Skeletal muscle cell (primary cell): Measurements from ENCODE around the gene APOBEC3B.
"Not testable (repeated sequence)": the region's sequence is repeated elsewhere in the genome, so short reads cannot be mapped to it uniquely, and the experiment has no call there.

Experiments
- DNase-seq: peaks from one replicate; pipeline ENCODE4 v3.0.0-alpha.2; 2010; ENCODE audit warnings: low read depth
- H3K4me3 ChIP-seq: 2 replicates; pipeline ENCODE4 v1.5.1; 2011; ENCODE audit warnings: low read depth, mild to moderate bottlenecking, control low read depth, low read length, moderate library complexity

Gene APOBEC3B

GRCh38 chr22:38950527-38951295 lies 31.4 kb upstream of the APOBEC3B start:
- H3K4me3 ChIP-seq = no peak overlapping the region
- DNase-seq = no peak

GRCh38 chr22:38951734-38952133 lies 30.4 kb upstream of the APOBEC3B start:
- no peak for DNase-seq

GRCh38 chr22:38952281-38952993 lies 29.7 kb upstream of the APOBEC3B start:
- DNase-seq = no peak
- no peak overlapping the region for H3K4me3 ChIP-seq

More at GRCh38 chr22:38951734-38952133, 30.4 kb upstream of the APOBEC3B start:
- H3K4me3 ChIP-seq = no peak overlapping the region

GRCh38 chr22:38953091-38953490 lies 29.1 kb upstream of the APOBEC3B start:
- H3K4me3 ChIP-seq = no peak overlapping the region
- DNase-seq = no peak

GRCh38 chr22:38953577-38954413 lies 28.4 kb upstream of the APOBEC3B start:
- DNase-seq = no peak
- no peak overlapping the region for H3K4me3 ChIP-seq

GRCh38 chr22:38954414-38955043 lies 27.6 kb upstream of the APOBEC3B start:
- H3K4me3 ChIP-seq = no peak overlapping the region
- DNase-seq = no peak

- no peak overlapping the region for H3K4me3 ChIP-seq
- no peak for DNase-seq
Measured at GRCh38 chr22:38955250-38955905, 26.8 kb upstream of the APOBEC3B start.

- DNase-seq = no peak
- no peak overlapping the region for H3K4me3 ChIP-seq
Measured at GRCh38 chr22:38955926-38956325, 26.2 kb upstream of the APOBEC3B start.

- DNase-seq = no peak
- H3K4me3 ChIP-seq = no peak overlapping the region
Measured at GRCh38 chr22:38956551-38956950, 25.6 kb upstream of the APOBEC3B start.

GRCh38 chr22:38957046-38957770 lies 24.9 kb upstream of the APOBEC3B start, which contains the start of gene APOBEC3A:
Gene APOBEC3A, plus strand, starts transcription at chr22:38957609. Its CDS starts 83 bp downstream, at chr22:38957692.
- no peak within 1 kb of the TSS for H3K4me3 ChIP-seq
- DNase-seq = no peak

GRCh38 chr22:38957808-38958650 lies 24.1 kb upstream of the APOBEC3B start:
- no peak for DNase-seq
- no peak overlapping the region for H3K4me3 ChIP-seq

GRCh38 chr22:38958651-38958943 lies 23.6 kb upstream of the APOBEC3B start:
- not testable (repeated sequence) for DNase-seq, H3K4me3 ChIP-seq

- no peak overlapping the region for H3K4me3 ChIP-seq
- no peak for DNase-seq
Measured at GRCh38 chr22:38959590-38959989, 22.6 kb upstream of the APOBEC3B start.

- H3K4me3 ChIP-seq, DNase-seq: not testable (repeated sequence)
Measured at GRCh38 chr22:38960673-38961072, 21.5 kb upstream of the APOBEC3B start.

GRCh38 chr22:38963291-38963738 lies 18.8 kb upstream of the APOBEC3B start:
- DNase-seq, H3K4me3 ChIP-seq: not testable (repeated sequence)

- H3K4me3 ChIP-seq = no peak overlapping the region
- DNase-seq = no peak
Measured at GRCh38 chr22:38963872-38964271, 18.3 kb upstream of the APOBEC3B start.

GRCh38 chr22:38964306-38964705 lies 17.8 kb upstream of the APOBEC3B start:
- DNase-seq = no peak
- H3K4me3 ChIP-seq = no peak overlapping the region

- H3K4me3 ChIP-seq = no peak overlapping the region
- no peak for DNase-seq
Measured at GRCh38 chr22:38964989-38965388, 17.2 kb upstream of the APOBEC3B start.
